Lower leg skin (tissue), 4 donors: Measurements from ENCODE around the gene AFF2. TPM values are rescaled to one million over a fixed set of nuclear protein-coding genes. Genes with fewer than 3 reads are reported as not detected.

Experiments used
- DNase-seq, 2 donors: peaks; one replicate each; pipeline ENCODE4 v3.0.0-alpha.2; 2019; ENCODE audit warnings: low spot score in 2 of 2
- H3K4me3 ChIP-seq: fragments of 200-600 bp; sonication (generic); 2 replicates; pipeline ENCODE4 v1.5.1; 2017; ENCODE audit warnings: mild to moderate bottlenecking, low read depth; ENCODE audit not compliant: poor library complexity, severe bottlenecking
- POLR2A ChIP-seq, 2 donors: fragments of 450-650 bp; IDR thresholded peaks; one replicate each; pipeline ENCODE4 v1.6.1; 2016 to 2017; ENCODE audit warnings: antibody characterized with exemption in 2 of 2, mild to moderate bottlenecking in 1 of 2, moderate library complexity in 1 of 2
- WGBS, 2 donors: methylation state at CpG; one replicate each; pipeline ENCODE4 v1.1.5; 2018; 5-methylcytosine and 5-hydroxymethylcytosine counted together
- intact Hi-C: fragments of 100-400 bp; cut with DNase I; formaldehyde crosslinking; loops from one replicate; pipeline ENCODE4 v1.15.0; 2023; ENCODE audit warnings: low total_unique reads
- total RNA-seq, 4 donors: library from RNA; depleted of rRNA; stranded (reverse); fragments of >200 nt; gene quantifications; one replicate each; pipeline ENCODE4 v1.1.0, GENCODE V29; 2016
- TF ChIP-seq, protein P1 (sequence below), 3 donors: fragments of 450-650 bp; IDR thresholded peaks; one replicate each; pipeline ENCODE4 v1.5.1; 2016; ENCODE audit warnings: antibody characterized with exemption in 3 of 3, mild to moderate bottlenecking in 3 of 3, moderate library complexity in 2 of 3

AFF2 gene
- total RNA-seq, 4 donors from 2014 or later: 1.1 to 6.4 (median 2.5) TPM

DNA sequence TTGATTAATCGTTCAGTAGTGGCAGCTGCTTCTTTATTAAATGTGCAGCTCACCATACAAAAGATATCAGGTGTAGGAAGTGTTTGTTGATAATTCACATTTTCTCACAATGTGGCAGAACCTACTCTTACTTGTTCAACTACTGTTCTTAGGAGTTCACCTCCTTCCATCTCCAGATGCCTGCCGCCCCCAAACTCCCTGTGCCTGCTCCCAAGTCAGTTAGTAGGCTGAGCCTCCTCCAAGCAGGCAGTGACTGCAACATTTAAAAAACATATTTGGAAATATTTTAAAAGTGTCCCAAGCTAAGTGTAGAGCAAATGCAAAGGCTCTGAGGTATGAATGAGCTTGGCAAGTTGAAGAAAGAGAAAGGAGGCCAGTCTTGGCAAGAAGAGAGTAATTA, 100.2 kb downstream of the AFF2 start:
- no peak overlapping the region for H3K4me3 ChIP-seq
- DNase-seq: no peak
- intact Hi-C loops: no loop called here
- TF ChIP-seq POLR2A (IDR thresholded peaks at IDR 0.05): no peak
- TF ChIP-seq, protein P1, sequence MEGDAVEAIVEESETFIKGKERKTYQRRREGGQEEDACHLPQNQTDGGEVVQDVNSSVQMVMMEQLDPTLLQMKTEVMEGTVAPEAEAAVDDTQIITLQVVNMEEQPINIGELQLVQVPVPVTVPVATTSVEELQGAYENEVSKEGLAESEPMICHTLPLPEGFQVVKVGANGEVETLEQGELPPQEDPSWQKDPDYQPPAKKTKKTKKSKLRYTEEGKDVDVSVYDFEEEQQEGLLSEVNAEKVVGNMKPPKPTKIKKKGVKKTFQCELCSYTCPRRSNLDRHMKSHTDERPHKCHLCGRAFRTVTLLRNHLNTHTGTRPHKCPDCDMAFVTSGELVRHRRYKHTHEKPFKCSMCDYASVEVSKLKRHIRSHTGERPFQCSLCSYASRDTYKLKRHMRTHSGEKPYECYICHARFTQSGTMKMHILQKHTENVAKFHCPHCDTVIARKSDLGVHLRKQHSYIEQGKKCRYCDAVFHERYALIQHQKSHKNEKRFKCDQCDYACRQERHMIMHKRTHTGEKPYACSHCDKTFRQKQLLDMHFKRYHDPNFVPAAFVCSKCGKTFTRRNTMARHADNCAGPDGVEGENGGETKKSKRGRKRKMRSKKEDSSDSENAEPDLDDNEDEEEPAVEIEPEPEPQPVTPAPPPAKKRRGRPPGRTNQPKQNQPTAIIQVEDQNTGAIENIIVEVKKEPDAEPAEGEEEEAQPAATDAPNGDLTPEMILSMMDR (IDR thresholded peaks at IDR 0.05): no peak
- 86 to 98% methylated on average over 2 of the region's 2 CpGs for WGBS, 2 donors

DNA sequence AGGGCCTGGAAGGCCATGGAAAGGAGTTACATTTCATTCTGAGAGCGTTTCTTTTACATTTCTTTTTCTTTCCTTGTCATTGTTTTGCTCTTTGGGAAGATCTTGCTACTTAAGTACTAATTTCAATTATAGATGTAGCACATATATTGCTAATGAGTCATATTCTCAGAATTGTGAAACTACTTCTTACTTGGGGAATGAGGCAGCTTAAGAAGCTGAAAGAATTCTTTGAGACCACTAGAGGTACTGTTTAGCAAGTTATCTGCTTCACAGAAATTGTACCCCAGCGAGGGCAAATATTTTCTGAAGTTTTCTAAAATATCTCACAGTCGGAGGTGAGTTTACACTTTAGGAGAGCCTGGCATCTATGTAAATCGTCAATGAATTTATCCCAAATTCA, 100.6 kb downstream of the AFF2 start:
- 58 to 74% methylated on average over 4 of the region's 4 CpGs for WGBS, 2 donors
- intact Hi-C loops: no loop called here
- no peak for DNase-seq
- H3K4me3 ChIP-seq: no peak overlapping the region
- TF ChIP-seq, protein P1 (IDR thresholded peaks at IDR 0.05): no peak
- TF ChIP-seq POLR2A (IDR thresholded peaks at IDR 0.05): no peak

DNA sequence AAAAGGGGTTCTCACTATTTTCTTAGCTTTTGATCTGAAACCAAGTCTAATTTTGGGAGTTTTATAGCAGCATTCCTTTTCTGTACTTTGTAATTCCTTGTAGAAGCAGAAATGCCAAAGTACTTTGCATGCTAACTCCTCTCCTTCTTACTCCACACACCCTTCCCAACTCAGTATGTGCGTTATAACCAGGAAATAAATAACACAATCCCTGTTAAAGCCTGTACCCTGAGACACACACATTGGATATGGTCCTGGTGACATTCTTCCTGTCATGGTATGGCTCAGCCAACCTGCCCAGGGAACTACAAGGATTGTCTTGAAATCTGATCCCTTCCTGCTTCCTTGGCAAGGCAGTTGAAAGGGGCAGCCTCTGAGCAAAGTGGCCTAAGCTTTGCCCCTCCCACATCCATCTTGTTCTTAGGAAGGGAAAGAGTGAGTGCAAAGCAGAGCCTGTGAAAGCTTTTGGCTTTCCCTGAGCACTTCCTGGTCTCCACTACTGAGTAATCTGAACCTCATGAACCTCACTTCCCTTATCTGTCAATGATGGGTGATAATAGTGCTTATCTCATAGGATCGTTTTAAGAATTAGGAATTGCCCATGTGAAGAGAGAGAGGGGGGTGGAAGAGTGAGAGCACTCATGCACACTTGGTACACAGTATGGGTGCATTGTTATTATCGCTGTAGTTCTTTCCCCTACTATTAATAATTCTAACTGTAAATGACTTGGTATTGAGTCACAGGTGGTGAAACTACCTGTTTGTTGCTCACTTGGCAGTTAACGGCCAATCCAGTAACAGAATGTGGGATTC, 109.3 kb downstream of the AFF2 start:
- TF ChIP-seq POLR2A (IDR thresholded peaks at IDR 0.05): no peak
- TF ChIP-seq, protein P1 (IDR thresholded peaks at IDR 0.05): no peak
- WGBS, 2 donors: 47 to 67% methylated on average over 4 of the region's 4 CpGs

DNA sequence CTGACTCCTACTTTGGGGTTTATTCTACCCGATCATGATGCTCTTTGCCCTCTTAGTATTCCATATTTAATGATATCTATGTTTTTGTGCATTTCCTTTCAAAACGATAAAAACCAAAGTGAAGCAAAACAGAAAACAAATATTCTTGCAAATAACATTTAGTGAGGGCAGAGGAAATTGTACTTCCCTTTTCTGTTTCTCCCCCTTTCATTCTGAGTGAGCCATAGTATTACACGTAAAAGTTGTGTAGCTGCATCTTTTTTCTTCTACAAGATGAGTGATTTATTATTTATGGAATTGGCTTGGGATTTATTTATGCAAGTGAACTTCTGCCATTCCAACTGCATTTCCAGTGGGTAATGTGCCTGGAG, 109.9 kb downstream of the AFF2 start:
- no peak overlapping the region for H3K4me3 ChIP-seq
- TF ChIP-seq POLR2A (IDR thresholded peaks at IDR 0.05): no peak
- TF ChIP-seq, protein P1 (IDR thresholded peaks at IDR 0.05): no peak
- no peak for DNase-seq
- WGBS, 2 donors: 56 to 59% methylated on average over 3 of the region's 3 CpGs
- intact Hi-C loops: no loop called here

More for the DNA sequence above, 109.3 kb downstream of the AFF2 start:
- no peak for DNase-seq
- intact Hi-C loops: no loop called here
- no peak overlapping the region for H3K4me3 ChIP-seq

DNA sequence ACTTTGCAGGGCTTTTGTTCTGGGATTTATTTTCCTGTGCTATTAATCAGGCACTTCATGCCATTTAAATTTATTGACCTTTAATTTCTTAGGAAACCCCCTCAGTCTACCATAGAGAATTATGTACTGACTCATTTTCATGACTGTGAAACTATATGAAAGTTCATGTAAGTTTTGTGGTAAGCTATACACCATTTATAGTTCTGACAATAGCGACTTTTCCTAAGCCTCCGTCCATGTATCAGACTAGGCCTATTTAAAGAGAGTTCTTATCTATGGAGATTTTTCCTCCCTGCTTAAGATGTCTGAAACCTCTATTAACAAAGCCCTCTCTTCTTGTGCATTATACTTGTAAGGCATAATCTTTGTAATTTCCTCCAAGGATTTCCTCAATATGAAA, 111.6 kb downstream of the AFF2 start:
- intact Hi-C loops: no loop called here
- 79 to 83% methylated on average over 2 of the region's 2 CpGs for WGBS, 2 donors
- H3K4me3 ChIP-seq: no peak overlapping the region
- no peak for DNase-seq
- TF ChIP-seq, protein P1 (IDR thresholded peaks at IDR 0.05): no peak
- no peak for TF ChIP-seq POLR2A (IDR thresholded peaks at IDR 0.05)

DNA sequence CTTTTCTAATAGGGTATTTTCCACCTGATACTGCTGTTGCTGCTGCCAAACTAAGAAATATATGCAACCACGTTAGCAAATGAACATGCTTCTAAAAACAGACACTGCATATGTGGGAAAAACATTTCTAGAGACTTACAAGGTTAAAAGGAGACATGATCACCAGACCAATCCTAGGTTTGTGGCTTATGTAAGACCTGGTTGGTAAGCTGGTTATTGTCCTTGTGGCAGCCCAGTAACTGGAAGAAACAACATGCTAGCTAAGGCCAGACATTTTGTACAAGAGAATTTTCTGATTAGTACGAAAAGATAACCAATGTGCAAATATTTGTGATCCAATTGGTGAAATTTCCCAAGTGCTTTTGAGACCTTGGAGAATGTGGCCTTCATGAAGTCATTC, 112.0 kb downstream of the AFF2 start:
- 57 to 84% methylated on average over 2 of the region's 2 CpGs for WGBS, 2 donors
- no peak for DNase-seq
- no peak for TF ChIP-seq POLR2A (IDR thresholded peaks at IDR 0.05)
- TF ChIP-seq, protein P1 (IDR thresholded peaks at IDR 0.05): no peak
- intact Hi-C loops: no loop called here
- no peak overlapping the region for H3K4me3 ChIP-seq
